H9 (cell line): ENCODE results near the gene FOLR2. TPM values are rescaled to one million over a fixed set of nuclear protein-coding genes. Genes with fewer than 3 reads are reported as not detected.

ENCODE experiments used
- DNase-seq: peaks from one replicate; pipeline ENCODE4 v3.0.0-alpha.2; 2017
- H2AFZ ChIP-seq: one replicate; pipeline ENCODE4 v1.6.1; 2013; ENCODE audit warnings: mild to moderate bottlenecking, low read length, control low read depth, moderate library complexity
- H2AK5ac ChIP-seq: 2 replicates; pipeline ENCODE4 v1.6.1; 2013; ENCODE audit warnings: low read length, control low read depth, mixed read lengths; ENCODE audit not compliant: insufficient read length
- H2BK120ac ChIP-seq: one replicate; pipeline ENCODE4 v1.6.1; 2013; ENCODE audit warnings: low read depth, mild to moderate bottlenecking, low read length, control low read depth, inconsistent platforms; ENCODE audit not compliant: poor library complexity, severe bottlenecking
- H2BK12ac ChIP-seq: 2 replicates; pipeline ENCODE4 v1.6.1; 2013; ENCODE audit warnings: low read length, control low read depth, mixed read lengths, low read depth; ENCODE audit not compliant: insufficient read length
- H2BK15ac ChIP-seq: 2 replicates; pipeline ENCODE4 v1.6.1; 2013; ENCODE audit warnings: low read depth, low read length, control low read depth
- H2BK20ac ChIP-seq: one replicate; pipeline ENCODE4 v1.6.1; 2013; ENCODE audit warnings: low read depth, mild to moderate bottlenecking, low read length, control low read depth, inconsistent platforms; ENCODE audit not compliant: poor library complexity, severe bottlenecking
- H2BK5ac ChIP-seq: 2 replicates; pipeline ENCODE4 v1.6.1; 2013; ENCODE audit warnings: low read length, control low read depth, mixed read lengths; ENCODE audit not compliant: insufficient read length
- H3K14ac ChIP-seq: 2 replicates; pipeline ENCODE4 v1.6.1; 2013; ENCODE audit warnings: low read length, control low read depth; ENCODE audit not compliant: insufficient read depth
- H3K18ac ChIP-seq: 2 replicates; pipeline ENCODE4 v1.6.1; 2013; ENCODE audit warnings: low read depth, mild to moderate bottlenecking, mixed read lengths, low read length, control low read depth; ENCODE audit not compliant: insufficient read length
- H3K23ac ChIP-seq: 2 replicates; pipeline ENCODE4 v1.6.1; 2013; ENCODE audit warnings: low read length, control low read depth, mixed read lengths, low read depth; ENCODE audit not compliant: insufficient read length
- H3K23me2 ChIP-seq: 2 replicates; pipeline ENCODE4 v1.6.1; 2013; ENCODE audit warnings: low read depth, mild to moderate bottlenecking, mixed read lengths, low read length, control low read depth; ENCODE audit not compliant: insufficient read length, poor library complexity, severe bottlenecking
- H3K27ac ChIP-seq: 2 replicates; pipeline ENCODE4 v1.5.1; 2013; ENCODE audit warnings: low read length, control low read depth, mixed read lengths, low read depth; ENCODE audit not compliant: insufficient read length
- H3K27me3 ChIP-seq: 2 replicates; pipeline ENCODE4 v1.6.1; 2013; ENCODE audit warnings: low read length, control low read depth, inconsistent platforms; ENCODE audit not compliant: insufficient read depth
- H3K4ac ChIP-seq: 2 replicates; pipeline ENCODE4 v1.6.1; 2013; ENCODE audit warnings: low read depth, mild to moderate bottlenecking, control low read depth, inconsistent platforms, low read length, moderate library complexity
- H3K4me1 ChIP-seq: 2 replicates; pipeline ENCODE4 v1.6.1; 2013; ENCODE audit warnings: low read length, control low read depth, inconsistent platforms; ENCODE audit not compliant: insufficient read depth
- H3K4me2 ChIP-seq: 2 replicates; pipeline ENCODE4 v1.6.1; 2013; ENCODE audit warnings: low read length, control low read depth, mixed read lengths; ENCODE audit not compliant: insufficient read length, insufficient read depth
- H3K56ac ChIP-seq: 2 replicates; pipeline ENCODE4 v1.6.1; 2013; ENCODE audit warnings: low read depth, mild to moderate bottlenecking, mixed read lengths, low read length, control low read depth; ENCODE audit not compliant: insufficient read length
- H3K79me1 ChIP-seq: 2 replicates; pipeline ENCODE4 v1.6.1; 2013; ENCODE audit warnings: low read depth, mild to moderate bottlenecking, moderate library complexity, low read length, control low read depth, inconsistent platforms; ENCODE audit not compliant: insufficient read depth, poor library complexity, severe bottlenecking
- H3K79me2 ChIP-seq: 2 replicates; pipeline ENCODE4 v1.6.1; 2013; ENCODE audit warnings: low read length, control low read depth, inconsistent platforms; ENCODE audit not compliant: insufficient read depth
- H3K9ac ChIP-seq: 2 replicates; pipeline ENCODE4 v1.6.1; 2013; ENCODE audit warnings: low read length, control low read depth, mixed read lengths; ENCODE audit not compliant: insufficient read length; ENCODE audit errors: extremely low read depth
- H3K9me3 ChIP-seq: one replicate; pipeline ENCODE4 v1.6.1; 2013; ENCODE audit warnings: low read depth, low read length, inconsistent platforms; ENCODE audit not compliant: control insufficient read depth
- H3T11ph ChIP-seq: one replicate; pipeline ENCODE4 v1.6.1; 2013; ENCODE audit warnings: mild to moderate bottlenecking, low read length, control low read depth, inconsistent platforms
- H4K20me1 ChIP-seq: one replicate; pipeline ENCODE4 v1.6.1; 2013; ENCODE audit not compliant: control insufficient read depth, insufficient read length, insufficient read depth
- H4K5ac ChIP-seq: 2 replicates; pipeline ENCODE4 v1.6.1; 2013; ENCODE audit warnings: low read depth, mild to moderate bottlenecking, mixed read lengths, low read length, control low read depth; ENCODE audit not compliant: insufficient read length
- H4K8ac ChIP-seq: replicated peaks from 2 replicates; pipeline ENCODE4 v1.6.1; 2013; ENCODE audit warnings: low read length, control low read depth, mixed read lengths, low read depth; ENCODE audit not compliant: insufficient read length
- H4K91ac ChIP-seq: 2 replicates; pipeline ENCODE4 v1.6.1; 2013; ENCODE audit warnings: low read depth, mild to moderate bottlenecking, moderate library complexity, mixed read lengths, low read length, control low read depth; ENCODE audit not compliant: insufficient read length
- H3K27ac Mint-ChIP-seq, 3 experiments: 2 replicates in 2 of 3; 3 replicates in 1 of 3; pipeline ENCODE4 v1.8.0; 2020 to 2021; ENCODE audit warnings: mixed read lengths in 3 of 3, mild to moderate bottlenecking in 1 of 3, moderate library complexity in 1 of 3
- H3K27me3 Mint-ChIP-seq: 2 replicates; pipeline ENCODE4 v1.8.0; 2021; ENCODE audit warnings: low read depth, mild to moderate bottlenecking, moderate library complexity, mixed read lengths
- H3K36me3 Mint-ChIP-seq, 3 experiments: 2 replicates in 2 of 3; 3 replicates in 1 of 3; pipeline ENCODE4 v1.8.0; 2020 to 2021; ENCODE audit warnings: low read depth in 3 of 3, mixed read lengths in 3 of 3; ENCODE audit not compliant: insufficient read depth in 1 of 3
- H3K4me1 Mint-ChIP-seq, 2 experiments: 2 replicates each; pipeline ENCODE4 v1.8.0; 2020; ENCODE audit warnings: mixed read lengths in 2 of 2
- H3K4me3 Mint-ChIP-seq, 2 experiments: 2 replicates in 1 of 2; 3 replicates in 1 of 2; pipeline ENCODE4 v1.8.0; 2020 to 2021; ENCODE audit warnings: mild to moderate bottlenecking in 2 of 2, mixed read lengths in 2 of 2, moderate library complexity in 1 of 2
- H3K9me3 Mint-ChIP-seq, 2 experiments: 2 replicates in 1 of 2; 3 replicates in 1 of 2; pipeline ENCODE4 v1.8.0; 2020; ENCODE audit warnings: mild to moderate bottlenecking in 2 of 2, mixed read lengths in 2 of 2, moderate library complexity in 1 of 2
- CTCF ChIP-seq: fragments of 200-600 bp; sonication (generic); conservative IDR thresholded peaks from 3 replicates; pipeline ENCODE4 v1.8.0; 2021; ENCODE audit warnings: antibody characterized with exemption, mild to moderate bottlenecking
- WGBS: extraction: QIAGEN DNeasy Blood & Tissue Kit; methylation state at CpG from one replicate; pipeline ENCODE4 v1.1.7; 2013; ENCODE audit warnings: missing lambda C conversion rate, low lambda C conversion rate, mixed read lengths; ENCODE audit not compliant: insufficient read length; ENCODE audit errors: extremely low coverage; 5-methylcytosine and 5-hydroxymethylcytosine counted together
- total RNA-seq: library from RNA; stranded (reverse); gene quantifications from 2 replicates; pipeline ENCODE4 v1.2.1, GENCODE V29; 2021

The FOLR2 gene
- total RNA-seq, 1 experiment from 2014 or later = not detected

DNA sequence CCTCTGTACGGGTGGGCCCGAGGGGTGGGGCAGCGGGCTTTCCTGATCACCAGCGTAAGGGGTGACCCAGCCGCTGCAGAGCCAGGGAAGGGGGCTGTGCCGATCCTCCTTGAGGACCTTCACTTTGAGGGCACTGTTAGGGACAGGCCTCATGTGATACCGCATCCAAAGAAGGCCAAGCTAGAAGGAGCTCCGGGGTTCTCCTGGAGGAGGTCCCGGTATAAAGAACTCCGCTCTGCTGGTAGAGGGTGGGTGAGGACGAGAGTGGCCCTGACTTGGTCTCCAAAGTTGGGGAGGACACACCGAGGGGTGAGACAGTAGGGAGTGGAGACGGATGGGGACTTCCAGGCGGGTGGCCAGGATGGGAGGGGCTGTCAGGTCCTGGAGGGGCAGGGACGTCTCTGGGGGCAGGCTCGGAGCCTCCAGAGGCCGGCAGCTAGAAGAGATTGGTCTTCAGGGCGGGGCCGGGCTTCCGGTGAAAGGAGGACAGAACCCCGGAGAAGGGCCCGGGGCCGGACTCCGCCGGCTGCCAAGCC, 22.8 kb downstream of the FOLR2 start:
- Histone ChIP-seq H4K91ac (no peak overlapping the region), H3K56ac (no peak overlapping the region), H2AFZ (no peak overlapping the region), H4K20me1 (peaks cover 2% of the 10 kb centered on the region), H3K9me3 (no peaks in the 10 kb centered on the region), H4K5ac (no peak overlapping the region), H2BK120ac (no peak overlapping the region), H3T11ph (no peak overlapping the region), H3K79me2 (no peaks in the 10 kb centered on the region), H3K27me3 (peaks cover 46% of the 10 kb centered on the region), H3K4ac (no peak overlapping the region), H3K18ac (no peak overlapping the region), H3K9ac (no peak overlapping the region), H2BK5ac (no peak overlapping the region), H3K27ac (no peak overlapping the region), H3K23me2 (peaks cover 21% of the 10 kb centered on the region), H4K8ac (no peak overlapping the region), H3K79me1 (no peaks in the 10 kb centered on the region), H3K14ac (no peak overlapping the region), H2BK20ac (no peak overlapping the region), H3K23ac (no peak overlapping the region), H2AK5ac (no peak overlapping the region), H3K4me2 (peak overlapping the region; percentile 27), H2BK15ac (no peak overlapping the region), H2BK12ac (no peak overlapping the region), H3K4me1 (peaks cover 5% of the 10 kb centered on the region; the same call in 1 of the 2 replicates)
- Mint-ChIP-seq H3K4me3 (peak overlapping the region; percentile 55 to 78), H3K9me3 (peaks cover 0 to 6% of the 10 kb centered on the region in 2 experiments; a peak in 3 of 5 replicates), H3K27me3 (peaks cover 42% of the 10 kb centered on the region), H3K36me3 (peaks cover 10 to 37% (median 20%) of the 10 kb centered on the region in 3 experiments), H3K4me1 (peaks cover 28 to 43% of the 10 kb centered on the region in 2 experiments), H3K27ac (peak overlapping the region in 2 of 3 experiments; percentile 52 to 71; a peak in 2 of 7 replicates)
- DNase-seq = peak; percentile 67
- no CpG with 5 or more reads among the region's 25 CpGs for WGBS
- no peak for TF ChIP-seq CTCF
